GM21381 (cell line): ENCODE measurements around the gene UBE2S.
A peak's percentile ranks its signal among the peaks of the same experiment; 100 is the strongest.

Experiments
- ATAC-seq: cut with Tn5 transposase; IDR thresholded peaks from one replicate; pipeline ENCODE4 v1.9.1; 2021; ENCODE audit warnings: mild to moderate bottlenecking, moderate library complexity; ENCODE audit not compliant: unreplicated experiment

Gene UBE2S

DNA sequence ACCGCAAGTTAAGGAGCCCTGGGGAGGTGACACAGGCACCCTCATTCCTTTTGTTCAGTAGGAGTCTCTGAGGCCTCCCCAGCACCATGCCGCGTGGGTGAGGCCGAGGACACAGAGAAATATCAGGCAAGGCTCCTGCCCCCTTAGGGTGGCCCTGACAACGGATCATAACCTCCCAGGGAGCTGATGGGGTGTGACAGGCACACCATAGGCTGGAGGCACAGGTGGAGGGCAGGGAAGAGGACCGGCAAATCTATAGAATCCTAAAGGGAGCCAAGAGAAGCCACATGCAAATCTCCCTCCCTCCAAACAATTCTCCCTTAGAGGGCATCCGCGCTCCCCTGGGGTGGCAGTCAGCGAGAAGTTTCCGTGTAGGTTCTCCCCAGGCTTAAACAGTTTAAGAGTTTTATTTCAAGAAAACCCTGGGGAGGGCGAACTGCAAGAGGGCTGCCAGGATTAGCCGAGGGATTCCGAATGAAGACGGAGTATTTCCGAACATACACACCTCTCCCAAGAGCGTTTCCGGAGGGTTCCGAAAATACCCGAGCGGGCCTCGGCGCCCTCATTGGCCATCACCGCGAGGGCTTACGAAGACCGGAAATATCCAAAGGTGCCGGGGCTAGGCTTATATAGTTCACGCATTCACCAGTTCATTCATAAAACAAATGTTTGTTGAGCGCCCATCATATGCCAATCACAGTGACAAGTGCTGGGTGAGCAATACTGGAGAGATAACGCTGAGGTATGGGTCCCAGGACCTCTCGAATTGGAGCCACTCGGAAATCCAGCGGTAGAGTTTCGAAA is 22.5 kb downstream of the UBE2S start:
- peak; percentile 54 for ATAC-seq

DNA sequence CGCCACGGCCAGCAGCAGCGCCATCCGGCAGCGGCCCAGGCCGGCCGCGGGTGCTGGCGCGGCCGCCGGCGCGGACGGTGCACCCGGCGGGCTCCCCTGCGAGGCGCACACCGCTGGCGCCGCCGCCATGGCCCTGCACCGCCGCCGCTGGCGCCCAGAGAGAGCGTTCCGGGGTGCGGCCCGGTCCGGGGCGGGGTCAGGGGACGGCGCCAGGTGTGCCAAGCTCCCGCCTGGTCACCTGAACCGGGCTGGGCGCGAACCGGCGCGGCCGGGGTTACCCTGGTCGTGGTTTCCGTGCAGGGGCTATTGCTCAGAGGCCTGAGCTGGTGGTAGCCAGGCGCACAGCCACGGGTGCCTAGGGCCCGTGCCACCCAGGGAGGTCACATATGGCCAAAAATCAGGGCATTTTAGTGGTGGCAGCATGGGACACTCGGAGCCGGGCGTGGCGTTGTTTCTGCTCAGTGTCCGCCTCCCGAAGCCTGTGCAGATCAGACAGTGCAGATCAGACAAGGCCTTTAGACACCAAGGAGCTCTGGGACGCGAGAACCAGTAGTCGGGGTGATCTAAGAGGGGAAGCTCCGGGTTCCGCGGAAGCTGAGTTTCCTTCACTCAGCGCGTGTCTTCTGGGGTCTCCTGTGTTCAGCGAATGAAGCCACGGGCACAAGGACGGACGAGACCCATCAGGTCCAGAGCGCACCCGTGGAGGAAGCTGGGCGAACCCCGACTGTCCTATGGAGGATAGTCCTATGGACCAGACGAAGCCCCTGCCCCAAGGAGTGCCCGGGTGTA is 23.3 kb downstream of the UBE2S start, which contains the start of gene TMEM238:
TSS of gene TMEM238 (minus strand) at position 162 of the 789 bp plus-strand sequence. CDS start at position 129, 33 bp downstream.
- no peak for ATAC-seq

DNA sequence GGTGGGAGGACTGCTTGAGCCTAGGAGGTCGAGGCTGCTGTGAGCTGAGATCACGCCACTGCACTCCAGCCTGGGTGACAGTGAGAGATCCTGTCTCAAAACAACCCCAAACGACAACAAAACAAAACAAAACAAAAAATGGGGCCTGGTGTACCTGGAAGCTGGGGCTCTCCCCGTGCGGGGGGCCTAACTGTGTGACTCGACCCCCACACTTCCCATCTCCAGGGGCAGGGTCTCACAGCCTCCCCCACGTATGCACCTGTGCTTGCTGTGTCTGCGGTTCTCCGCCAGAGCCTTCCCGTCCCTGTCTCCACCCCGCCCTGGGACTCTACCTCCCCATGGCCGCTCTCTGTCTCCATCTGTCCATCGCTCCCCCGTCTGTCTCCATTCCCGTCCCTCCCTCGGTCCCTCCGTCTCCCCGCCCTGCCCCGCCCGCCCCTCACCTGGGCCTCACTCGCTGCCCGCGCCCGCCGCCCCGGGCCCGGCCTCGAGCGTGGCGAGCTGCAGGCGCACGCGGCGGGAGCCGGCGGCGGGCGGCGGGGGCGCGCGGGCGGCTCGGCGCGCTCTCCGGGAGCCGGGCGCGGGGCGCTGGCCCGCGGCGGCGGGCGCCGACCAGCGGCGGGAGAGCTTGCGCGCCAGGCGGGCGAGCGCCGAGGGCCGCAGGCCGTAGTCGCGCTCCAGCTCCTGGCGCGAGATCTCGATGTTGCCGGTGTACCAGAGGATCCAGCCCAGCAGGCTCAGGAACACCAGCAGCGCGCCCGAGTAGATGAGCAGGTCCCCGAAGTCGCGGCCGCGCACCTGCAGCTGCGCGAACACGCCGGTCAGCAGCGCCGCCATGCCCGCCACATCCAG is 24.1 kb downstream of the UBE2S start:
- no peak for ATAC-seq

DNA sequence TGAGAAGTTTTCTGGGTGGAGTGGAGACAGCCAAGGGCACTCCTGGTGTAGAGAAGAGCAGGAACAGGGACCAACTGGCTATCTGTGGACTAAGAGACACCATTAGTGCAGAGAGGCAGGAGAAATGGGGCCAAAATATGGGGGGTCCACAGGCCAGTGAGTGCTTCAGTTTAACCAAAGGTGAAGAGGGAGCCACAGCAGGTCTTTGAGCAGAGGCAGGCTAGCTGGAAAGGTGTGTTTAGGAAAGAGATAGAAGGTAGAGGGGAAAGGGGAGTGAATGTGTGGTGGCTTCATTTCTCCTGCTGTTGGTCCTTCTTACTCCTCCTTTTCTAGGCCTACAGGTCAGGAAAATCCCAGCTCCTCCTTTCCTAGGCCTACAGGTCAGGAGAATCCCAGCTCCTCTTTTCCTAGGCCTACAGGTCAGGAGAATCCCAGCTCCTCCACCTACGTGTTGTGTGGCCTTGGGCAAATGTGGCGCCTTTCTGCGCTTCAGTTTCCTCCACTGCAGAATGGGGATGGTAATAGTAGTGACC is 25.0 kb downstream of the UBE2S start:
- ATAC-seq = no peak

DNA sequence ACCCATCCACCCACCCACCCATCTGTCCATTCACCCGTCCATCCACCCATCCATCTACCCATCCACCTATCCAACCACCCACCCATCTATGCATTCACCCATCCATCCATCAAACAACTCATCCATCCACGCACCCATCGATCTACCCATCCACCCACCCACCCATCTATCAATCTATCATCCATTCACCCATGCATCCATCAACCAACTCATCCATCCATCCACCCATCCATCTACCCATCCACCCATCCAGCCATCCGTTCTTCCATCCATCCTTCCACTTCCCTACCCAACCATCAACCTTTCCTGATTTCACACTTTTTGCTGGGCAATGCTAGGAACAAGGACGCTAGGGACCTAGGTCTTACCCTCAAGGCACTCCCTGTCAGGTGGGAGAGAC is 25.6 kb downstream of the UBE2S start:
- no peak for ATAC-seq

DNA sequence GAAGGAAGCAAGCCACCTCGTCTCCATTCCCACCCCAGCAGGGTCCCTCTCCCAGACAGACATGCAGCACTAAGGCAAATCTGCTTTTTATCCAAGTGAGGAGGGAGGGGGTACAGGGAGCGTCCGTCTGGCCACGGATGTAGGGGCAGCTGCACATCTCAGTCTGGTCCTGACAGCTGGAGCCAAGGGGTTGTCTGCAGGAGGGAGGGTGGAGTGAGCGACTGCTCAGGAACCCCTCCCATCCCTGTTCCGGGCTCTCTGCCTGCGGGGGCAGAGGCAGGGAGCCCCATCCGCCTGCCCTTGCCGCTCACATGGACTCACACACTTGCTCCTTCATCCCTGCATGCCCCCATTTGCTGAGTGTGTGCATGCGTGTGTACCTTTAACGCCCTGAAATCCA is 28.4 kb downstream of the UBE2S start:
- ATAC-seq = no peak

DNA sequence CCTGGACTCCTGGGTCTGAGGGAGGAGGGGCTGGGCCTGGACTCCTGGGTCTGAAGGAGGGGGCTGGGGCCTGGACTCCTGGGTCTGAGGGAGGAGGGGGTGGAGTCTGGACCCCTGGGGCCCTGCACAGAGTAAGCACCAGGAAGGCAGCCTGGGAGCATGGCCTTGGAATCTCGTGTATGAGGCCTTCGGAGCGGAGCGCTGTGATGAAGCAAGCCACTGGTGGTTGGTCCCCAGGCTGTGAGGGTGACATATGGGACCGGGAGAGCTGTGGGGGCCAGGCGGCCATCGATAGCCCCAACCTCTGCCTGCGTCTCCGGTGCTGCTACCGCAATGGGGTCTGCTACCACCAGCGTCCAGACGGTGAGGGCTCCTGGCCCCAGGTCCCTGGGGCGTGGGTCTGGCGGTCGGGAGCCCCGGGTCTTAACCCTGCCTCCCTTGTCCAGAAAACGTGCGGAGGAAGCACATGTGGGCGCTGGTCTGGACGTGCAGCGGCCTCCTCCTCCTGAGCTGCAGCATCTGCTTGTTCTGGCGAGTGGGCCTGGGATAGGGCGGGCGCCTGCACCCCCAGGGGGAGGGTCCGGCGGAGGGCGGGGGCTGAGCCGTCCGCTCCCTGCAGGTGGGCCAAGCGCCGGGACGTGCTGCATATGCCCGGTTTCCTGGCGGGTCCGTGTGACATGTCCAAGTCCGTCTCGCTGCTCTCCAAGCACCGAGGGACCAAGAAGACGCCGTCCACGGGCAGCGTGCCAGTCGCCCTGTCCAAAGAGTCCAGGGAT is 30.0 kb downstream of the UBE2S start:
- no peak for ATAC-seq

DNA sequence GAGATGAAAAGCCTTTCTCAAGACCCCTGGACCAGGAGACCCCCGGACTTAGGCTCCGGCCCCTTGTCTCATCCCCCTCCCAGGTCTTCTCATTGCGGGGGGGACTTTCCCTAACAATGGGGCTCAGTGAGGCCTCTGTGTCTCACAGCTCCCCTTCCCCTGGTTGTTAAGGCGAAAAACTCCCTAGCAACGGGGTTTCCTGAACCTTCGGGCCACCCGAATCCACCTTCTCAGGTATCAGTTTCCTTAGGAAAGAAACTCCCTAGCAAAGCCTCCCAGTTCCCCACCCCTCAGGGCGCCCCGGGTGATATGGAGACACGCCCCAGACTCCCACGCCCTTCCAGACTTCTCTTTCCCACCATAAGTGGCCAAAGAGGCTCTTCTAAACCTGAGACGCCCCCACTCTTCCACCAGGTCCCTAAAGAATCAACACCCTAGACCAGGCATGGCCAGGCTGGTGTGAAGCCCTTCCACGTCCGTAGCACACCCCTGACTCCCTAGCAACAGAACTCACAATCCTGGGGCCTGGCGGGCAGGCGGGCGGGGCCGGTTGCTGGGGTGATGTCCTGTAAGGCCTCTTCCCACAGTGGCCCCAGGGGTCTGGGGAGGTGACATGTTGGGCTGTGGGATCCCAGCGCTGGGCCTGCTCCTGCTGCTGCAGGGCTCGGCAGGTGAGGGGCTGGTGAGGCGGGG is 31.2 kb downstream of the UBE2S start, which contains the start of gene TMEM190:
TSS of gene TMEM190 (plus strand) at position 586 of the 693 bp plus-strand sequence. CDS start at position 614, 28 bp downstream.
- no peak for ATAC-seq

DNA sequence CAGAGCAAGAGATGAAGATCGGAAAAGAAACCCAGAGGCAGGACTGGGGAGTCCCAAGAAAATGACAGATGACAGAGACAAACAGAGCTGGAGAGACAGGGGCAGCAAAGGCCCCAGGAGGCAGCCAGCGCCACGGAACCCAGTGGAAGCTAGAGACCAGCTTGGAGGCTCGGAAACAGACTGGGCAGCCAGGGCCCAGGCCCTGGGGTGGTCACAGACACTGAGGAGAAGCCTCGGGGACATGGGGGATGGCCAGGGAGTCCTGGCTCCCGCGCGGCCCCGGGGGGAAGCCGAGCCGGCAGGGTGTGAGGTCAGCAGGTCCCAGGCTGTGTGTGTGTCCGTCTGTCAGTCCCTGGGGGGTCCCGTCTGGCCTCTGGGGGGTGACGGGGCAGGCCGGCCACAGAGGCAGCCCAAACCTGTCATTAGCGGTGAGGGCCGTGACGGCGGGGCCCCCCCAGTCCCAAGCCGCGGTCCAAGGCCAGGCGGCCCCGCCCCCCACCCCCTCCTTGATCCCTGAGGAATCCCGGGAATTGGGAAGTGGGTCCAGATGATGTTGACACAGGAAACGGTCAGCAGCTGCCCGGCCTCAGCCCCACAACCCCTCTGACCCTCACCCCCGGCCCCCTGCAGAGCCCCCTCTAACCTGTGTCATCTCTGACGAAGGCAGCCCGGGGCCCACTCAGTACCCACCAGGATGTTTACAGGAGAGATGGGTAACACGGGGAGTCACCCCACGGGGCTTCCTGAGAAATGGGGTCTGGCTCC is 33.4 kb downstream of the UBE2S start:
- no peak for ATAC-seq

DNA sequence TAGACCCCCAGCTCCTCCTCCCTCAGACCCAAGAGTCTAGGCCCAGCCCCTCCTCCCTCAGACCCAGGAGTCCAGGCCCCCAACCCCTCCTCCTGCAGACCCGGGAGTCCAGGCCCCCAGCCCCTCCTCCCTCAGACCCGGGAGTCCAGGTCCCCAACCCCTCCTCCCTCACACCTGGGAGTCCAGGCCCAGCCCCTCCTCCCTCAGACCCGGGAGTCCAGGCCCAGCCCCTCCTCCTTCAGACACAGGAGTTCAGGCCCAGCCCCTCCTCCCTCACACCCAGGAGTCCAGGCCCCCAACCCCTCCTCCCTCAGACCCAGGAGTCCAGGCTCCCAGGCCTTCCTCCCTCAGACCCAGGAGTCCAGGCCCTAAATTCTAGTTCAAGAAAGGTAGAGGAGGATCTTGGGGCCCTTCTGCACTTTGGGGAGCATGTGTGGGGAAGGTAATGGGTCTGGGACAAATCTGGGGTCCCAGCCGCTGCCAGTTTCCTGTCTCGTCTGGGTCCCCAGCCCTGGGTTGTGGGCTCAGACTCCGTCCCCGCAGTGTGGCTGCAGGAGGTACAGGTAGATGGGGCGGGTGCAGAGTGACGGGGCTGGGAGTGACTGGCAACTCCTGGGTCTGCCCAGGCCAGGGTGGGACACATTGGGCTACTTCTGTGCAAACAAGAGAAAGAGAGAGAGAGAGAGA is 34.1 kb downstream of the UBE2S start:
- no peak for ATAC-seq

DNA sequence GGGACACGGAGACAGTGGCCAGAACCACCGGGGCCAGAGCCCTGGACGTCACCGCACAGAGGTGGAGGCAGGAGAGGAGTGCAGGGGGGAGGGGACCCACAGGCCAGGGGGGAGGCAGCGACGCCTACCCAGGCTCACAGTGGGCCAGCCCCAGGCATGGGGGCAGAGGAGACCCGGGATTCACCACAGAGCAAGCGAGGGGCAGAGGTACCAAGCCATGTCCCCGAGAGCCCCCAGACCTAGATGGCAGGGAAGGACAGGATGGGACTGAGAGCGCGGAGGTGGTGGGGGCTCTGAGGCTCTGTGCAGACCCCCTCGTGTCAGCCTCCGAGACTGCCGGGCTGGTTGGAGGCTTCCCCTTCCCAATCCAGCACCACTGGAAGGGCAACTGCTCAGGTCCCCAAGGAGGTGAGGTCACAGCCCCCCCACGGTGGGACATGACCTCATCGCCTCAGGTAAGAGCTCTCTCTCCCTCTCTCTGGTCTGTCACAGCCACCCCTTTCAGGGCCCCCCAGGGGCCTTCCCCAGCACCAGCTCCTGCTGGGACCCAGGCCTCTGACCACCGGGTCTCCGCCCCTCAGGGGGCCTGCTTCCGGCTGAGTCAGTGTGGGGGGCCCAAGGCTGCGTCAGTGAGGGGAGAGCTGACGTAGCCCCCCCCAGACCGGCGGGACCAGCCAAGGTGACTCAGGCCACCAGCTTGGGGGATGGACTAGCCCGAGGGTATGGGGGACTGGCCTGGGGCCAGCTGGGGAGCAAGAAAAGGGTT is 35.1 kb downstream of the UBE2S start:
- ATAC-seq = no peak

DNA sequence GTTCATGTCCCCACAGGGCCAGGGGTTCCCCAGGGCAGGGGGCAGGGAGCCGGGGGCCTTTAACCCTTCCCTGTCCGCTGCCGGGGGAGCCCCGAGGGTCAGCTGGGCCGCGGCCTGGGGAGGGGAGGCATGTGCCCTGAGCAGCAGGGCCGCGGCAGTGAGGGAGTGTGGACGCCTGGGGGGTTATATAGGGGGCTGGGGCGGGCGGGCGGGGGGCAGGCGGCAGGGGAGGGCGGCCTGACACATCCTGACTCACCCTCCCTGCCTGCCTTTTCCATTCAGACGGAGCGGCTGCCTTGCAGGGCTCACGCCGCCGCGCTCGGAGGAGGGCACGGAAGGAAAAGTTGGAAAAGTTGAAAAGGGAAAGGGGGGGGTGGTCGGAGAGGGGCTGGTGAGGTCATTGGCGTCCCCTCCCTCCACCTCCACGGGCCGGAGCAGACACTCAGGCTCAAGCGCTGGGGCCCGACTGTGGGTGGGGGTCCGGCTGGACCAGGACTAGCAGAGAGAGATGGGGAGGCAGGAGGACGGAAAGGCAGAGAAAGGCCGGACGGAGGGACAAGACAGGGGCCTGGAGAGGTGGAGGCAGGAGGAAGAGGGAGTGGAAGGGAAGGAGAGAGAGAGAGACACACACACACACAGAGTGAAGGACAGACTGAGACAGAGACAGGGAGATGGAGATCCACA is 37.1 kb downstream of the UBE2S start, which contains the start of gene IL11:
TSS of gene IL11 (minus strand) at position 159 of the 684 bp plus-strand sequence. CDS start at position 6, 153 bp downstream.
- ATAC-seq = no peak

DNA sequence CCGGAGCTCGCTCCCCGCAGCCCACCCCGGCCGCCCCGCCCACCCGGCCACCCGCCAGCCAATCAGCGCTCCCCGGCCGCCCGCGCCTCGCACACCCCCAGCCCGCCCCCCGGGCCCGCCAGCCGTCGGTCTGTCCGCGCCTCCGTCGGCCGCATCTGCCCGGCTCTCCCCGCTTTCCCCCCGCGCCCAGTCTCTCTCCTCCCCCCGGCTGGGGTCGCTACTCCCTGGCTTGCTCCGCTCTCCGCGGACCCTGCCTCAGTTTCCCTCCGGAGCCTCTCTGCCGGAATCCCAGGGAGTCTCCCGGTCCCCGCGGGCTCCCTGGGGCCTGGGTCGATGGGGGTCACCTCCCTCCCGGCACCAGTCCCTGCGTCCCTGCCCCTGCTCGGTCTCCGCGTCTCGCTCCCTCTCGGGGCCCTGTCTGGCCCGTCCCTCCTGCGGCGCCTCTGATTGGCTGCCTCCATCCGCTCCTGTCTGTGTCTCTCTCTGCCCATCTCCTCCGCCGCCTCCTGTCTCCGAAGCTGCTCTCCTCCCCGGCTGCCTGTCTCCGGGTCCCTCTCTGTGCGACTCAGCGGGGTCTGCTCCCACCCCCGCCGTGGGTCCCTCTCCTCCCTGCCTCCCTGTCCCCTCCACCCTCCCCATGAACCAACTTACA is 37.8 kb downstream of the UBE2S start:
- ATAC-seq = no peak

DNA sequence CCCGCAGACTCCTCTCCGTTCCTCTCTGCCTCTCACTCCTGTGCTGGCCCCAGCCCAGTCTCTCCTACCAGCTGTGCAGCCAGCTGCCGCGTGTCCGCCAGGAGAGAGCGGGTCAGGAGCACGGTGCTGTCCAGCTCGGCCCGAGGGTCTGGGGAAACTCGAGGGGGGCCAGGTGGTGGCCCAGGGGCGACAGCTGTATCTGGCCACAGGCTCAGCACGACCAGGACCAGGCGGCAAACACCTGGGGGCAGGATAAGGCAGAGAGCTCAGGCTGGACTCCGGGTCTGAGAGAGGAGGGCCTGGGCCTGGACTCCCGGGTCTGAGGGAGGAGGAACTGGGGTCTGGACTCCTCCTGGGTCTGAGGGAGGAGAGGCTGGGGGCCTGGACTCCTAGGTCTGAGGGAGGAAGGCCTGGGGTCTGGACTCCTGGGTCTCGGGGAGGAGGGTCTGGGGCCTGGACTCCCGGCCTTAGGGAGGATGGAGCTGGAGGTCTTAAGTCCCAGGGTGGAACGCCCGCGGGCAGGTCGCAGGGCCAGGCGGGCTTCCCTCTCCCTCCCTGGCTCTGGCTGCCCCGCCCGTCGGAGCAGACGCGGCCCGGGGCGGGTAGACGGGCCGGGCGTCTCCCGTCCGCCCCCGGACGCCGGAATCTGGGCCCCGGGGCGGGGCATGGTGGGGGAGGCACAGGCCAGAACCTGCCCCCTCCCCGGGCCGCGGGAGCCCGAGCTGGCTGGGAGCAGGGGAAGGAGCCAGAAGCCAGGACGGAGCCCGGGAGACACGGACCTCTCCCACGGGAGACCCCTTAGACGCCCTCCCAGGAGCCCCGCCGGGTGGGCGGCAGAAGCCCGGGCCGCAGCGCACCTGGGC is 38.7 kb downstream of the UBE2S start:
- ATAC-seq = no peak

DNA sequence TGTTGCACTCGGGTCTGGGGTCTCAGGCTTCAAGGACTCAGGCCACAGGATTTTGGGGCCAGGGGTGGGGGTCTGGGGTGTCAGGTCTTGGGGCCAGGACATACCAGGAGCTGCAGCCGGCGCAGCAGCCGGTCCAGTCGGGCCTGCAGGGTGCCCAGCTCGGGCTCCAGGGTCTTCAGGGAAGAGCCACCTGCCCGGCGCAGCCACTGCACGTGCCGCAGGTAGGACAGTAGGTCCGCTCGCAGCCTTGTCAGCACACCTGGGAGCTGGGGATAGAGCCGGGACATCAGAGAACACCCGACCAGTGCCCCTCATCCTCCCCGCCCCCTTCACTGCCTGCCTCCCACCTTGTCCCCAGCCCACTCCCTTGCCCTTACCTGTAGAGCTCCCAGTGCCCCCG is 39.5 kb downstream of the UBE2S start:
- no peak for ATAC-seq
